Stomach (tissue), 4 donors: ENCODE results near the gene NUDT7.

ENCODE experiments used
- EP300 ChIP-seq: sonication (generic); formaldehyde crosslinking; IDR thresholded peaks from one replicate; pipeline ENCODE4 v1.6.1; 2017; ENCODE audit warnings: antibody characterized with exemption
- POLR2A ChIP-seq, 4 donors: fragments of 450-650 bp; IDR thresholded peaks; one replicate each; pipeline ENCODE4 v1.6.1; 2016; ENCODE audit warnings: antibody characterized with exemption in 4 of 4, control low read depth in 2 of 4, mild to moderate bottlenecking in 1 of 4, moderate library complexity in 1 of 4
- POLR2AphosphoS5 ChIP-seq, 3 donors: sonication (generic); formaldehyde crosslinking; IDR thresholded peaks; one replicate each; pipeline ENCODE4 v1.6.1; 2016; ENCODE audit warnings: antibody characterized with exemption in 3 of 3
- TF ChIP-seq, protein P1 (sequence below), 7 experiments: fragments of 450-650 bp in 4 of 7; fragments of 200-600 bp in 3 of 7; sonication (generic) in 3 of 7; IDR thresholded peaks; one replicate each; pipeline ENCODE4 v1.5.1; 2016 to 2019; ENCODE audit warnings: antibody characterized with exemption in 7 of 7, control low read depth in 2 of 7, mild to moderate bottlenecking in 1 of 7

DNA sequence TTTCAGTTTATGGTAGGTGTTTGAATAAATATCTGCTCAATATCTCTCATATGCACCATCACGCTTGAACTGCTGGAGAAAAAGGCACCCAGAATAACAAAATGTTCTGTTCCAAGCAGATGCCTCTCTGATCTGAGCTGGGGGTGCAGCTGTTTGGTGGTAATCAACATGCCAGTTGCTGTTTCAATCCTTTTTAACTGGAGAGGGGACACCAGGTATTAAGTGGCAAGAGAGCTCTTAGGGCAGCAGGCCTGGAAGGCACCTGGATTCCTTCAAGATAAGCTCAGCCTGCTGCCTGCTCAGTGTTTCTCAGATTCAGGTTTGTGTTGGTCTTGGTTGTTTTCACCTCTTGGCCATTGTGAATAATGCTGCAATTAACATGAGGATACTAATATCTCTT lies 38.9 kb downstream of the NUDT7 start:
- TF ChIP-seq, protein P1, sequence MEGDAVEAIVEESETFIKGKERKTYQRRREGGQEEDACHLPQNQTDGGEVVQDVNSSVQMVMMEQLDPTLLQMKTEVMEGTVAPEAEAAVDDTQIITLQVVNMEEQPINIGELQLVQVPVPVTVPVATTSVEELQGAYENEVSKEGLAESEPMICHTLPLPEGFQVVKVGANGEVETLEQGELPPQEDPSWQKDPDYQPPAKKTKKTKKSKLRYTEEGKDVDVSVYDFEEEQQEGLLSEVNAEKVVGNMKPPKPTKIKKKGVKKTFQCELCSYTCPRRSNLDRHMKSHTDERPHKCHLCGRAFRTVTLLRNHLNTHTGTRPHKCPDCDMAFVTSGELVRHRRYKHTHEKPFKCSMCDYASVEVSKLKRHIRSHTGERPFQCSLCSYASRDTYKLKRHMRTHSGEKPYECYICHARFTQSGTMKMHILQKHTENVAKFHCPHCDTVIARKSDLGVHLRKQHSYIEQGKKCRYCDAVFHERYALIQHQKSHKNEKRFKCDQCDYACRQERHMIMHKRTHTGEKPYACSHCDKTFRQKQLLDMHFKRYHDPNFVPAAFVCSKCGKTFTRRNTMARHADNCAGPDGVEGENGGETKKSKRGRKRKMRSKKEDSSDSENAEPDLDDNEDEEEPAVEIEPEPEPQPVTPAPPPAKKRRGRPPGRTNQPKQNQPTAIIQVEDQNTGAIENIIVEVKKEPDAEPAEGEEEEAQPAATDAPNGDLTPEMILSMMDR (IDR thresholded peaks at IDR 0.05): no peak
- TF ChIP-seq POLR2AphosphoS5 (IDR thresholded peaks at IDR 0.05): no peak
- no peak for TF ChIP-seq POLR2A (IDR thresholded peaks at IDR 0.05)
- TF ChIP-seq EP300: no peak
